HepG2 (cell line): ENCODE measurements around the gene TMEM135.

Experiments used
- ATF3 ChIP-seq: sonication (generic); formaldehyde crosslinking; IDR thresholded peaks from 2 replicates; pipeline ENCODE4 v1.4.0; 2020; ENCODE audit warnings: missing genetic modification reagents
- CTCF ChIP-seq: sonication (generic); formaldehyde crosslinking; IDR thresholded peaks from 2 replicates; pipeline ENCODE4 v1.5.0; 2020; ENCODE audit warnings: mild to moderate bottlenecking, missing genetic modification reagents, moderate library complexity
- EZH2 ChIP-seq: conservative IDR thresholded peaks from 2 replicates; pipeline ENCODE4 v1.6.1; 2012; ENCODE audit warnings: mild to moderate bottlenecking, low read depth, low read length, moderate library complexity
- FOXM1 ChIP-seq: sonication (generic); formaldehyde crosslinking; IDR thresholded peaks from 2 replicates; pipeline ENCODE4 v1.5.0; 2020; ENCODE audit warnings: missing genetic modification reagents
- MZF1 ChIP-seq: sonication (generic); formaldehyde crosslinking; IDR thresholded peaks from 2 replicates; pipeline ENCODE4 v1.8.1; 2023; ENCODE audit warnings: mild to moderate bottlenecking, missing genetic modification reagents, borderline replicate concordance
- RBM22 ChIP-seq: fragments of 200-400 bp; formaldehyde crosslinking; optimal IDR thresholded peaks from 2 replicates; pipeline ENCODE3; 2017; ENCODE audit warnings: mild to moderate bottlenecking, low read length, moderate library complexity
- RFX5 ChIP-seq: IDR thresholded peaks from 2 replicates; pipeline ENCODE4 v1.6.1; 2011; ENCODE audit warnings: low read depth, low read length, improper control_type of control experiment
- TAF1 ChIP-seq: sonication (generic); formaldehyde crosslinking; IDR thresholded peaks from 2 replicates; pipeline ENCODE4 v1.4.0; 2020; ENCODE audit warnings: missing genetic modification reagents
- ZC3H13 ChIP-seq: sonication (generic); formaldehyde crosslinking; IDR thresholded peaks from 2 replicates; pipeline ENCODE4 v1.8.1; 2023; ENCODE audit warnings: mild to moderate bottlenecking, missing genetic modification reagents, moderate library complexity
- ZFAT ChIP-seq: sonication (generic); formaldehyde crosslinking; conservative IDR thresholded peaks from 2 replicates; pipeline ENCODE4 v1.8.1; 2023; ENCODE audit warnings: missing genetic modification reagents, inconsistent platforms
- ZNF138 ChIP-seq: sonication (generic); formaldehyde crosslinking; IDR thresholded peaks from 2 replicates; pipeline ENCODE4 v1.5.0; 2020; ENCODE audit warnings: mild to moderate bottlenecking, low read depth, missing genetic modification reagents
- ZNF510 ChIP-seq: sonication (generic); formaldehyde crosslinking; IDR thresholded peaks from 2 replicates; pipeline ENCODE4 v1.4.0; 2020; ENCODE audit warnings: low read depth, mild to moderate bottlenecking, missing genetic modification reagents
- ZNF777 ChIP-seq: sonication (generic); formaldehyde crosslinking; IDR thresholded peaks from 2 replicates; pipeline ENCODE4 v1.4.0; 2020; ENCODE audit warnings: missing genetic modification reagents

GRCh38 chr11:87005569-87005921 is 32.2 kb upstream of the TMEM135 start:
- no peak for TF ChIP-seq EZH2
- no peak for TF ChIP-seq RFX5
- no peak for TF ChIP-seq ZC3H13 (CRISPR knock-in tag)
- TF ChIP-seq CTCF (CRISPR knock-in tag): no peak
- TF ChIP-seq ZFAT (CRISPR knock-in tag): no peak
- no peak for TF ChIP-seq TAF1
- TF ChIP-seq FOXM1 (CRISPR knock-in tag): no peak
- no peak for TF ChIP-seq ZNF138 (CRISPR knock-in tag)
- no peak for TF ChIP-seq MZF1 (CRISPR knock-in tag)
- TF ChIP-seq ZNF777 (CRISPR knock-in tag): no peak
- TF ChIP-seq ZNF510 (CRISPR knock-in tag): no peak
- TF ChIP-seq ATF3 (CRISPR knock-in tag): no peak
- no peak for TF ChIP-seq RBM22
